ENCODE measurements around the gene MBD6.

Gene MBD6

GRCh38 chr12:57524814-57525614 is 2.4 kb downstream of the MBD6 start:
- peaks cover 14% of the 10 kb centered on the region for H3K79me2 ChIP-seq (ENCODE audit: insufficient read depth, low read length)
- H3K27me3 ChIP-seq (ENCODE audit: low read length): no peaks in the 10 kb centered on the region
- H3K27ac ChIP-seq (ENCODE audit: low read depth, low read length): no peak overlapping the region
- peak overlapping the region; percentile 90 for H3K4me2 ChIP-seq (ENCODE audit: low read depth, low read length, poor library complexity, severe bottlenecking)
- no peak overlapping the region for H2AFZ ChIP-seq (ENCODE audit: low read depth, low read length, severe bottlenecking)
- no peaks in the 10 kb centered on the region for H4K20me1 ChIP-seq (ENCODE audit: low read depth, low read length)
- H3K9me3 ChIP-seq (ENCODE audit: insufficient read depth, low read length): no peaks in the 10 kb centered on the region
- peak overlapping the region; percentile 83; the same call in 1 of the 2 replicates for H3K9ac ChIP-seq (ENCODE audit: low read length)
- no peaks in the 10 kb centered on the region; the same call in 1 of the 2 replicates for H3K36me3 ChIP-seq (ENCODE audit: low read length)
- no peak for TF ChIP-seq EZH2phosphoT487 (conservative IDR thresholded peaks at IDR 0.05; ENCODE audit: low read length)
- TF ChIP-seq CTCF (IDR thresholded peaks at IDR 0.05; ENCODE audit: insufficient read depth, low read length, poor library complexity, severe bottlenecking): no peak
- H3F3A ChIP-seq (ENCODE audit: insufficient read depth): peaks cover 32% of the 10 kb centered on the region
- H3K9me2 ChIP-seq (replicated peaks; ENCODE audit: insufficient read depth, low read length): no peaks in the 10 kb centered on the region
- H3K4me3 ChIP-seq (ENCODE audit: insufficient read depth, low read length, poor library complexity, severe bottlenecking): no peak overlapping the region

- TF ChIP-seq CTCF (IDR thresholded peaks at IDR 0.05; ENCODE audit: insufficient read depth, low read length, poor library complexity, severe bottlenecking) (no peak), EZH2phosphoT487 (conservative IDR thresholded peaks at IDR 0.05; ENCODE audit: low read length) (no peak)
- no peaks in the 10 kb centered on the region for H4K20me1 ChIP-seq (ENCODE audit: low read depth, low read length)
- no peaks in the 10 kb centered on the region for H3K27me3 ChIP-seq (ENCODE audit: low read length)
- H3K79me2 ChIP-seq (ENCODE audit: insufficient read depth, low read length): peaks cover 12% of the 10 kb centered on the region
- H2AFZ ChIP-seq (ENCODE audit: low read depth, low read length, severe bottlenecking): no peak overlapping the region
- no peak overlapping the region for H3K27ac ChIP-seq (ENCODE audit: low read depth, low read length)
- no peak overlapping the region for H3K9ac ChIP-seq (ENCODE audit: low read length)
- H3K9me2 ChIP-seq (replicated peaks; ENCODE audit: insufficient read depth, low read length): no peaks in the 10 kb centered on the region
- H3F3A ChIP-seq (ENCODE audit: insufficient read depth): peaks cover 35% of the 10 kb centered on the region
- H3K4me2 ChIP-seq (ENCODE audit: low read depth, low read length, poor library complexity, severe bottlenecking): no peak overlapping the region
- no peak overlapping the region for H3K4me3 ChIP-seq (ENCODE audit: insufficient read depth, low read length, poor library complexity, severe bottlenecking)
- H3K36me3 ChIP-seq (ENCODE audit: low read length): no peaks in the 10 kb centered on the region; the same call in 1 of the 2 replicates
- no peaks in the 10 kb centered on the region for H3K9me3 ChIP-seq (ENCODE audit: insufficient read depth, low read length)
These were observed 3.2 kb downstream of the MBD6 start for GRCh38 chr12:57525615-57526383.

- Histone ChIP-seq H3K9me2 (replicated peaks; ENCODE audit: insufficient read depth, low read length) (no peaks in the 10 kb centered on the region), H3K4me2 (ENCODE audit: low read depth, low read length, poor library complexity, severe bottlenecking) (no peak overlapping the region), H3K9ac (ENCODE audit: low read length) (no peak overlapping the region), H4K20me1 (ENCODE audit: low read depth, low read length) (no peaks in the 10 kb centered on the region), H3K27ac (ENCODE audit: low read depth, low read length) (no peak overlapping the region), H2AFZ (ENCODE audit: low read depth, low read length, severe bottlenecking) (no peak overlapping the region), H3K9me3 (ENCODE audit: insufficient read depth, low read length) (no peaks in the 10 kb centered on the region), H3K4me3 (ENCODE audit: insufficient read depth, low read length, poor library complexity, severe bottlenecking) (no peak overlapping the region), H3K36me3 (ENCODE audit: low read length) (no peaks in the 10 kb centered on the region; the same call in 1 of the 2 replicates), H3F3A (ENCODE audit: insufficient read depth) (peaks cover 30% of the 10 kb centered on the region), H3K27me3 (ENCODE audit: low read length) (no peaks in the 10 kb centered on the region), H3K79me2 (ENCODE audit: insufficient read depth, low read length) (peaks cover 12% of the 10 kb centered on the region)
- no peak for TF ChIP-seq EZH2phosphoT487 (conservative IDR thresholded peaks at IDR 0.05; ENCODE audit: low read length)
- TF ChIP-seq CTCF (IDR thresholded peaks at IDR 0.05; ENCODE audit: insufficient read depth, low read length, poor library complexity, severe bottlenecking): no peak
These were observed 4.0 kb downstream of the MBD6 start for GRCh38 chr12:57526477-57527126.

All from SU-DHL-6 (cell line).